KMS-11 (cell line): ENCODE measurements around the gene OR4D2.

Experiments used
- H2AFZ ChIP-seq: fragments of 200-600 bp; sonication (generic); 2 replicates; pipeline ENCODE4 v1.6.1; 2016; ENCODE audit warnings: antibody characterized with exemption, mixed run types, low read depth
- H3K27ac ChIP-seq: fragments of 200-600 bp; sonication (generic); 2 replicates; pipeline ENCODE4 v1.6.1; 2016; ENCODE audit warnings: mild to moderate bottlenecking, mixed run types
- H3K27me3 ChIP-seq: fragments of 200-600 bp; sonication (generic); 2 replicates; pipeline ENCODE4 v1.6.1; 2017; ENCODE audit warnings: mild to moderate bottlenecking, low read depth, mixed run types, moderate library complexity; ENCODE audit not compliant: insufficient read depth
- H3K36me3 ChIP-seq: fragments of 200-600 bp; sonication (generic); 2 replicates; pipeline ENCODE4 v1.6.1; 2017; ENCODE audit warnings: mild to moderate bottlenecking, mixed run types; ENCODE audit not compliant: insufficient read depth
- H3K4me1 ChIP-seq: fragments of 200-600 bp; sonication (generic); 2 replicates; pipeline ENCODE4 v1.6.1; 2016; ENCODE audit warnings: mild to moderate bottlenecking, low read depth, mixed run types; ENCODE audit not compliant: poor library complexity, severe bottlenecking
- H3K4me2 ChIP-seq: fragments of 200-600 bp; sonication (generic); 2 replicates; pipeline ENCODE4 v1.7.0; 2016; ENCODE audit warnings: mild to moderate bottlenecking, mixed run types
- H3K4me3 ChIP-seq: fragments of 200-600 bp; sonication (generic); IDR thresholded peaks from 2 replicates; pipeline ENCODE4 v1.6.1; 2017; ENCODE audit warnings: low read depth, low read length, mixed read lengths; ENCODE audit not compliant: insufficient read depth
- H3K79me2 ChIP-seq: fragments of 200-600 bp; sonication (generic); 2 replicates; pipeline ENCODE4 v1.6.1; 2016; ENCODE audit warnings: low read depth, mixed run types; ENCODE audit not compliant: insufficient read depth
- H3K9ac ChIP-seq: fragments of 200-600 bp; sonication (generic); 2 replicates; pipeline ENCODE4 v1.6.1; 2016; ENCODE audit warnings: mild to moderate bottlenecking, mixed run types
- H4K20me1 ChIP-seq: fragments of 200-600 bp; sonication (generic); 2 replicates; pipeline ENCODE4 v1.6.1; 2016; ENCODE audit warnings: mild to moderate bottlenecking, mixed run types; ENCODE audit not compliant: insufficient read depth
- TF ChIP-seq, protein P1 (sequence below): fragments of 200-600 bp; sonication (generic); conservative IDR thresholded peaks from 2 replicates; pipeline ENCODE4 v1.6.1; 2017; ENCODE audit warnings: low read depth, mild to moderate bottlenecking, antibody characterized with exemption, low read length, moderate library complexity, mixed read lengths

Gene OR4D2

DNA sequence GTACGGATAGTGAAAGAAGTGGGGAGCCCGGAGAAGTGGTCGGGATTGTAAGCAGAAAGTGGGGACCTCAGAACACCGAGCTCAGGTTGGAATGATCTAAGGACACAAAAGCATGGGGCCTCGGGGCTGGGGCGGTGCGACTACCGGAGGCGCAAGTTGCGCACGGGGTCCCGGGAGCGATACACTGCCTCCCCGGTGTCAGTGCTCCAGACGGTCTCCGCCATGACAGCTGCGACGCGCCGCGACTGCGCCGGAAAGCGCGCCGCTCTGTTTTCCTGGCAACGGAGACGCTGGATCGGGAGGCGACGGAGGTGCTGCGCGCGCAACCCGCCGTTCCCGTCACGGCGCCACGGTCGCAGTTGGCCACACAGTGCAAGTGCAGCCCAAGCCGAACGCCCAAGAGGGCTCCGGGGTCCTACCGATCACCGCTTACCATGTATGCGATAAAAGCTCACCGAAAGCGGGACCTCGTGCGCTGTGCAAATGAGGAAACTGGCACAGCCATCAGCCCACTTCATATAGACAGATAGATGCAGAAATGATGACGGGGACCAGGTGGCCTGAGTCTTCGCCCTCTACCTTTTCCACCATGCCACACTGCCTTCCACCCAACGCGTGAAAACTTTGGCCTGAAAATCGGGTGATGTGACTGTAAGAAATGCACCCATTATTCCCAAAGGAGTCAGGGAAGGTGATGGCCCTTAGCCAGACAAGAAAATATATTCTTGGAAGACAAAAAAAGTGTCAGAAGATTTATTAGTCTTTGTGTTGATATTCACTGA lies 52.4 kb downstream of the OR4D2 start, which contains the start of gene MKS1:
TSS of gene MKS1 (minus strand) at position 249 of the 782 bp plus-strand sequence. CDS start at position 224, 25 bp downstream.
- Histone ChIP-seq H3K4me2 (peak within 1 kb of the TSS; percentile 99), H4K20me1 (no peaks in the 10 kb centered on the region), H3K4me3 (no peak within 1 kb of the TSS), H3K36me3 (no peaks in the 10 kb centered on the region), H3K27me3 (no peaks in the 10 kb centered on the region), H2AFZ (peak within 1 kb of the TSS; percentile 99), H3K27ac (peak within 1 kb of the TSS; percentile 55), H3K4me1 (peaks cover 8% of the 10 kb centered on the region), H3K79me2 (no peaks in the 10 kb centered on the region), H3K9ac (peak within 1 kb of the TSS; percentile 58)
- TF ChIP-seq, protein P1, sequence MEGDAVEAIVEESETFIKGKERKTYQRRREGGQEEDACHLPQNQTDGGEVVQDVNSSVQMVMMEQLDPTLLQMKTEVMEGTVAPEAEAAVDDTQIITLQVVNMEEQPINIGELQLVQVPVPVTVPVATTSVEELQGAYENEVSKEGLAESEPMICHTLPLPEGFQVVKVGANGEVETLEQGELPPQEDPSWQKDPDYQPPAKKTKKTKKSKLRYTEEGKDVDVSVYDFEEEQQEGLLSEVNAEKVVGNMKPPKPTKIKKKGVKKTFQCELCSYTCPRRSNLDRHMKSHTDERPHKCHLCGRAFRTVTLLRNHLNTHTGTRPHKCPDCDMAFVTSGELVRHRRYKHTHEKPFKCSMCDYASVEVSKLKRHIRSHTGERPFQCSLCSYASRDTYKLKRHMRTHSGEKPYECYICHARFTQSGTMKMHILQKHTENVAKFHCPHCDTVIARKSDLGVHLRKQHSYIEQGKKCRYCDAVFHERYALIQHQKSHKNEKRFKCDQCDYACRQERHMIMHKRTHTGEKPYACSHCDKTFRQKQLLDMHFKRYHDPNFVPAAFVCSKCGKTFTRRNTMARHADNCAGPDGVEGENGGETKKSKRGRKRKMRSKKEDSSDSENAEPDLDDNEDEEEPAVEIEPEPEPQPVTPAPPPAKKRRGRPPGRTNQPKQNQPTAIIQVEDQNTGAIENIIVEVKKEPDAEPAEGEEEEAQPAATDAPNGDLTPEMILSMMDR: peak; percentile 54

DNA sequence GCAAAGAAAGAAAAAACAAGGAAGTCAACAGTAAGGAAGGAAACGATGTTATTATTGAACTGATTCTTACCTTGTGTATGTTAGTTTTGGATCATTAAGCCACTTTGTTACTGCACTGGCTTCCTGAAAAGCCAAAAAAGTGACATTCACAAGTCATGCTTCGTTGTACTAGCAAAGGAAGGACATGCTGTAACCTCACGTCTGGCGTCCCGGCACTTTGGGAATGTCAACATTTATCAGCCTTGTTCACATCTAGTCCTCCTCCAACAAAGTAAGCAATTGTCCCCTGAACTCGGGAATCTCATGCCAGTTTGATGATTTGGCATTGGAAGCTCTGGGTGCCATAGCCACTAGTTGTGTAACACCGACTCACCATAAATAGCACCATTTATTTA lies 53.0 kb downstream of the OR4D2 start:
- Histone ChIP-seq H3K27ac (peak overlapping the region; percentile 55), H3K9ac (peak overlapping the region; percentile 58), H3K27me3 (no peaks in the 10 kb centered on the region), H4K20me1 (no peaks in the 10 kb centered on the region), H3K79me2 (no peaks in the 10 kb centered on the region), H2AFZ (peak overlapping the region; percentile 99), H3K4me2 (peak overlapping the region; percentile 99), H3K4me1 (peaks cover 8% of the 10 kb centered on the region), H3K4me3 (no peak overlapping the region), H3K36me3 (no peaks in the 10 kb centered on the region)
- TF ChIP-seq, protein P1: no peak
